NCI-H2227 treated with DMSO at 0.1 percent for 48 hours (cell line): ENCODE data around the gene GLA.

Source experiments
- DNase-seq: peaks from one replicate; lab custom pipeline; 2025; lab: John Stamatoyannopoulos, UW

The GLA gene

DNA sequence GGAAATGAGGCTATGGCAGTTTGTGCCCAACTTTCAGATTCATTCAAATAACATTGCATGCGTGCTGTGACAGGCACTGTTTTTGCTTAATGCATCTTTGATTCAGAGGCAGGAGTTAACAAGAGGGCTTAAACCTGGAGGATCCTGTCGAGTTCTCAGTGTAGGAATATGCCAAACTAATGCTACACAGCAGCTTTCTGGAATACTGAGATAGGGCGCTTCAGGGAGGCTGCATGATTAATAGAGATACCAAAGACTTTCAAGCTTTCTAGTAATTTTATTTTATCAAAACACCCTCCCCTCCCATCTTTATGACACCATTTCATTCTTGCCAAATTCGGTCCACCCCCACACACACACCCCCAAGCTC, 58.5 kb downstream of the GLA start:
- DNase-seq = no peak

DNA sequence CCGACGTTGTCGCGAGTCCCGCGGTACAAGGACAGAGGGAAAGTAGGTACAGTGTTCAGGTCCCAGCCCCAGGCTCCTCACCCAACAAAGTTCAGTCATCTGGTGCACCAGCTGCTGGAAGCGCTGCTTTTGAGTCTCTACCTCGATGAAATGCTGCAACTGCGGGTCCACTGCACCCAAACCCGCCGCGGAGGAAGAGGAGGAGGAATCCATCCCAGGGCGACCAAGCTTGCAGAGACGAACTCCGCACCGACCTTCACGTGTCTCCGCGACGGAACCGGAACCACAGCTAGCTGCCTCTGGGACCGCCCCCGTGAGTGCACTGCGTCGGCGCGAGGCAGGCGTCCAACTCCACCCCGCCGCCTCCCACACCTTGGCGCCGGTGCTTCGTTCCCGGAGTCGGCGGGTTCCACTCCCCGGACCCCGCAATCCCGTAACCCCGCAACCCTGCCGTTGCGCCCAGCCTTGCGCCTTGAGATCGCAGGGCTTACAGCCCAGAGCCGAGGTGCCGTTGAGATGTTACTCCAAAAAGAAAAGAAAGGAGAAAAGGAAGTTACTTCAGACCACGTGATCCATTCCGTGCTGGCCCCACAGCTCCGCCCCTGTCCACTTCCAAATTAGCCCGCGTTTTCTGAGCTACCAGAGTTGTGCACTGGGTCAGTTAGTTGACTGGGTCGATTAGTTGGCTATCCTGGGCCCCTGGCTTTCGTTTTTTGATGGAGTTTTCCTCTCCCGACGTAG, 59.1 kb downstream of the GLA start, which contains the start of gene TIMM8A:
Gene TIMM8A, minus strand, starts transcription at position 291 of the 741 bp plus-strand sequence. Its CDS starts 78 bp downstream, at position 213.
- DNase-seq = peak; percentile 87

DNA sequence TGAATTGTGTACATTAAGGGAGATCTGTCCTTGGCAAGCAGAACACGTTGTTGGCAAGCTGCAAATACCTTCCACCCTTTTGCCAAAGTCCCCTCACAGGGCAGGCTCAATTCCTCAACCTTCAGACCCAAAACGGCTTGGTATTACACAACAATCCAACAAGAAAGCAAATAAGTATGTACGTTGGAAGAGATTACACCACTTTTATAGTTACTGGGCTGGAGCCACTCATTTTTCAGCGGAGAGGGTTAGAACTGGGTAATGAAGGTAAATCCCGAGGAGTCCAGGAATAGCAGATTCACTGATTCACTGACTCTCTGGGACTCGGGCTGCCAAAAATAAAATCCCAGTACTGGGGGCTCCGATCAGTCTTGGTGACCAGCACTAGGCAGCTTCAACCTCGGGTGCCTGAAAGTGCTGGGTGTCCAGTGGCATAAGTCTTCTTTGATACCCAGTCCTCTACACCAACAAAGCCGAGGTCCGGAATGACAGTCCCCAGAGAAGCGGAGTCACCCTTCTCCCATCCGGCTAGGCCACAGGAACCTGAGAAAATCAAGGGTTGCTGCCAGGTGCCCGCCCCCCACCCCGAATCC, 59.8 kb downstream of the GLA start:
- DNase-seq = no peak
